Tracheal epithelial cell (primary cell): ENCODE measurements around the gene FANCF. TPM values are rescaled to one million over a fixed set of nuclear protein-coding genes. Genes with fewer than 3 reads are reported as not detected.

ENCODE experiments used
- total RNA-seq: library from RNA; depleted of rRNA; stranded (reverse); fragments of >200 nt; gene quantifications from 2 replicates; pipeline ENCODE4 v1.2.1, GENCODE V29; 2014

FANCF gene
- total RNA-seq = 12.1 and 12.8 TPM in 2 replicates

GRCh38 chr11:22625448-22626287 is at the start of gene FANCF:
Gene FANCF, minus strand, starts transcription at chr11:22625823. Its CDS starts 13 bp downstream, at chr11:22625810.

GRCh38 chr11:22666325-22666687 is 40.7 kb upstream of the FANCF start, which contains the start of gene GAS2:
Gene GAS2, plus strand, starts transcription at chr11:22666611. Its CDS starts 8,259 bp downstream, at chr11:22674870.

Other genes with a start within 250 kb of the FANCF start
- 0.64 and 2.9 TPM in 2 replicates for gene GAS2, start 40.8 kb upstream of the FANCF start, total RNA-seq
- gene SVIP, start 204.0 kb upstream of the FANCF start, total RNA-seq = 3.1 and 9.2 TPM in 2 replicates
- gene CCDC179, start 234.7 kb upstream of the FANCF start, total RNA-seq = not detected in 2 replicates